Endothelial cell of umbilical vein (primary cell): ENCODE measurements around the gene PKN1. TPM values are rescaled to one million over a fixed set of nuclear protein-coding genes. Genes with fewer than 3 reads are reported as not detected.

Source experiments
- BruUV-seq: library from RNA; stranded (reverse); fragments of 400-500 nt; replicated peaks from 2 replicates; lab custom pipeline; 2021; lab: Mats Ljungman, UMichigan
- CTCF ChIA-PET: fragments of 300-600, 350-600 bp; sonication (Branson Sonifier 250); formaldehyde crosslinking; loops from one replicate; lab custom pipeline; 2021; ENCODE audit warnings: antibody characterized with exemption, inconsistent platforms; lab: Charles Lee
- POLR2A ChIA-PET: fragments of 300-600, 350-600 bp; sonication (Branson Sonifier 250); formaldehyde crosslinking; loops from one replicate; lab custom pipeline; 2021; ENCODE audit warnings: antibody characterized with exemption, inconsistent platforms; lab: Charles Lee
- DNase-seq: peaks from one replicate; pipeline ENCODE4 v3.0.0-alpha.2; 2011; ENCODE audit warnings: low read depth, low spot score
- FAIRE-seq: peaks from 2 replicates; lab custom pipeline; 2011; peaks lifted over from hg19 to GRCh38; lab: Jason Lieb, UNC
- H2AFZ ChIP-seq: 2 replicates; pipeline ENCODE4 v1.6.0; 2012; ENCODE audit warnings: low read depth, low read length, control low read depth, inconsistent platforms
- H3K27ac ChIP-seq: 2 replicates; pipeline ENCODE4 v1.5.1; 2011; ENCODE audit warnings: low read depth, mild to moderate bottlenecking, control low read depth, low read length, moderate library complexity; ENCODE audit not compliant: insufficient read depth
- H3K27me3 ChIP-seq, 2 experiments: 2 replicates each; pipeline versions ENCODE4 v1.6.0 to v1.6.1; 2011; ENCODE audit warnings: low read length in 2 of 2, mixed read lengths in 1 of 2; ENCODE audit not compliant: control insufficient read depth in 2 of 2, insufficient read depth in 2 of 2
- H3K36me3 ChIP-seq, 2 experiments: 2 replicates in 1 of 2; 3 replicates in 1 of 2; pipeline ENCODE4 v1.5.1; 2011; ENCODE audit warnings: low read length in 2 of 2, mild to moderate bottlenecking in 1 of 2, moderate library complexity in 1 of 2; ENCODE audit not compliant: control insufficient read depth in 2 of 2, insufficient read depth in 2 of 2; ENCODE audit errors: extremely low read depth in 1 of 2
- H3K4me1 ChIP-seq: 3 replicates; pipeline ENCODE4 v1.5.1; 2011; ENCODE audit warnings: mild to moderate bottlenecking, low read length; ENCODE audit not compliant: control insufficient read depth, insufficient read depth; ENCODE audit errors: extremely low read depth
- H3K4me2 ChIP-seq: 2 replicates; pipeline ENCODE4 v1.6.1; 2011; ENCODE audit warnings: low read length, control low read depth, mixed read lengths; ENCODE audit not compliant: insufficient read depth
- H3K4me3 ChIP-seq, 3 experiments: fragments of 200-600 bp in 1 of 3; sonication (generic), shearing (Covaris generic) in 1 of 3; replicated peaks in 1 of 3; 2 replicates each; pipeline ENCODE4 v1.5.1; 2011 to 2016; ENCODE audit warnings: control low read depth in 3 of 3, low read length in 3 of 3, mild to moderate bottlenecking in 2 of 3, inconsistent platforms in 1 of 3, low read depth in 1 of 3, moderate library complexity in 1 of 3; ENCODE audit not compliant: insufficient read depth in 1 of 3
- H3K79me2 ChIP-seq: 2 replicates; pipeline ENCODE4 v1.6.0; 2012; ENCODE audit warnings: low read length, inconsistent platforms; ENCODE audit not compliant: control insufficient read depth, insufficient read depth
- H3K9ac ChIP-seq: replicated peaks from 2 replicates; pipeline ENCODE3; 2011; ENCODE audit warnings: low read length, control low read depth; ENCODE audit not compliant: insufficient read depth; ENCODE audit errors: extremely low read depth
- H3K9me1 ChIP-seq: replicated peaks from 3 replicates; pipeline ENCODE4 v1.6.0; 2011; ENCODE audit warnings: mild to moderate bottlenecking, low read length; ENCODE audit not compliant: control insufficient read depth, insufficient read depth; ENCODE audit errors: extremely low read depth
- H3K9me3 ChIP-seq: replicated peaks from 2 replicates; pipeline ENCODE4 v1.5.1; 2012; ENCODE audit warnings: low read length, inconsistent platforms; ENCODE audit not compliant: control insufficient read depth, insufficient read depth
- H4K20me1 ChIP-seq: replicated peaks from 2 replicates; pipeline ENCODE3; 2011; ENCODE audit warnings: mild to moderate bottlenecking, low read length; ENCODE audit not compliant: control insufficient read depth, insufficient read depth; ENCODE audit errors: extremely low read depth
- EZH2 ChIP-seq: IDR thresholded peaks from 2 replicates; pipeline ENCODE4 v1.6.1; 2012; ENCODE audit warnings: borderline replicate concordance, low read depth, mild to moderate bottlenecking, moderate library complexity, low read length, inconsistent platforms; ENCODE audit not compliant: severe bottlenecking
- FOS ChIP-seq: IDR thresholded peaks from 2 replicates; pipeline ENCODE4 v1.6.1; 2011; ENCODE audit warnings: mild to moderate bottlenecking, low read length, moderate library complexity, borderline replicate concordance; ENCODE audit not compliant: insufficient read depth
- GATA2 ChIP-seq: IDR thresholded peaks from 2 replicates; pipeline ENCODE4 v1.7.0; 2011; ENCODE audit warnings: low read depth, mild to moderate bottlenecking, moderate library complexity, mixed read lengths, low read length; ENCODE audit not compliant: insufficient read length, insufficient read depth
- JUN ChIP-seq: IDR thresholded peaks from 2 replicates; pipeline ENCODE4 v1.6.1; 2011; ENCODE audit warnings: borderline replicate concordance, low read depth; ENCODE audit not compliant: insufficient read length, insufficient read depth
- MYC ChIP-seq: IDR thresholded peaks from one replicate; pipeline ENCODE4 v1.6.1; 2011; ENCODE audit warnings: mild to moderate bottlenecking, low read depth, low read length
- POLR2A ChIP-seq: IDR thresholded peaks from 2 replicates; pipeline ENCODE4 v1.6.1; 2012; ENCODE audit warnings: low read depth, mild to moderate bottlenecking, control low read depth, low read length
- POLR2AphosphoS5 ChIP-seq: IDR thresholded peaks from 2 replicates; pipeline ENCODE4 v1.6.1; 2012; ENCODE audit warnings: low read depth, mild to moderate bottlenecking, control low read depth, low read length, moderate library complexity; ENCODE audit not compliant: insufficient read depth
- dilution Hi-C: fragments of 300-500 bp; cut with MboI; formaldehyde crosslinking; loops from one replicate; pipeline ENCODE4 v1.15.0; 2019; ENCODE audit warnings: low sequenced_read_pairs; ENCODE audit not compliant: extremely low pct_ligation_motif_present
- intact Hi-C: fragments of 100-400 bp; cut with micrococcal nuclease; formaldehyde crosslinking; loops from one replicate; pipeline ENCODE4 v1.10.0; 2022
- polyA plus RNA-seq, 4 experiments: library from polyadenylated mRNA; depleted of rRNA in 3 of 4; stranded (reverse) in 3 of 4; unstranded in 1 of 4; fragments of >200 nt; gene quantifications; 2 replicates each; pipeline versions ENCODE4 v1.2.1 to v1.2.3, GENCODE V29; 2011 to 2012; ENCODE audit warnings: missing spikeins in 1 of 4
- total RNA-seq: library from RNA; stranded (reverse); gene quantifications from 2 replicates; pipeline ENCODE4 v1.2.3, GENCODE V29; 2021
- TF ChIP-seq, protein P1 (sequence below): IDR thresholded peaks from 2 replicates; pipeline ENCODE4 v1.6.1; 2011; ENCODE audit not compliant: insufficient read depth, insufficient read length
- TF ChIP-seq, protein P2 (sequence below), 2 donors: IDR thresholded peaks; 1 replicate in 1 of 2; 2 replicates in 1 of 2; pipeline ENCODE4 v1.5.1; 2011; ENCODE audit warnings: low read length in 2 of 2, mild to moderate bottlenecking in 2 of 2, moderate library complexity in 2 of 2, control low read depth in 1 of 2, inconsistent platforms in 1 of 2, low read depth in 1 of 2; ENCODE audit not compliant: insufficient read depth in 1 of 2; ENCODE audit errors: extremely low read depth in 1 of 2

The PKN1 gene
- total and polyA plus RNA-seq, 2 donors (not counting 3 experiments of a cell fraction or from before 2014, with no cell fraction given) = 148 to 302 TPM

- Histone ChIP-seq H3K27me3 (no peaks in the 10 kb centered on the region), H3K79me2 (peaks cover 28% of the 10 kb centered on the region), H3K4me1 (peaks cover 21% of the 10 kb centered on the region), H3K9me3 (no peaks in the 10 kb centered on the region), H4K20me1 (no peaks in the 10 kb centered on the region), H2AFZ (no peak overlapping the region), H3K9me1 (no peaks in the 10 kb centered on the region), H3K4me2 (no peak overlapping the region), H3K9ac (no peak overlapping the region), H3K4me3 (no peak overlapping the region), H3K27ac (no peak overlapping the region), H3K36me3 (peaks cover 12 to 46% of the 10 kb centered on the region in 2 experiments)
- ChIA-PET POLR2A (no interaction called here), CTCF (interaction anchor here (1.6 kb wide), 1 partner anchor 9 kb away, joined by 4 read pairs; no protein-coding TSS in a partner anchor)
- DNase-seq = no peak
- no peak for FAIRE-seq
- intact Hi-C loops (no loop called here), dilution Hi-C loops (no loop called here)
- TF ChIP-seq FOS (no peak), POLR2AphosphoS5 (no peak), GATA2 (no peak), MYC (no peak), EZH2 (no peak), JUN (no peak), POLR2A (no peak)
- TF ChIP-seq, protein P1, sequence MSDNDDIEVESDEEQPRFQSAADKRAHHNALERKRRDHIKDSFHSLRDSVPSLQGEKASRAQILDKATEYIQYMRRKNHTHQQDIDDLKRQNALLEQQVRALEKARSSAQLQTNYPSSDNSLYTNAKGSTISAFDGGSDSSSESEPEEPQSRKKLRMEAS = no peak
- TF ChIP-seq, protein P2, sequence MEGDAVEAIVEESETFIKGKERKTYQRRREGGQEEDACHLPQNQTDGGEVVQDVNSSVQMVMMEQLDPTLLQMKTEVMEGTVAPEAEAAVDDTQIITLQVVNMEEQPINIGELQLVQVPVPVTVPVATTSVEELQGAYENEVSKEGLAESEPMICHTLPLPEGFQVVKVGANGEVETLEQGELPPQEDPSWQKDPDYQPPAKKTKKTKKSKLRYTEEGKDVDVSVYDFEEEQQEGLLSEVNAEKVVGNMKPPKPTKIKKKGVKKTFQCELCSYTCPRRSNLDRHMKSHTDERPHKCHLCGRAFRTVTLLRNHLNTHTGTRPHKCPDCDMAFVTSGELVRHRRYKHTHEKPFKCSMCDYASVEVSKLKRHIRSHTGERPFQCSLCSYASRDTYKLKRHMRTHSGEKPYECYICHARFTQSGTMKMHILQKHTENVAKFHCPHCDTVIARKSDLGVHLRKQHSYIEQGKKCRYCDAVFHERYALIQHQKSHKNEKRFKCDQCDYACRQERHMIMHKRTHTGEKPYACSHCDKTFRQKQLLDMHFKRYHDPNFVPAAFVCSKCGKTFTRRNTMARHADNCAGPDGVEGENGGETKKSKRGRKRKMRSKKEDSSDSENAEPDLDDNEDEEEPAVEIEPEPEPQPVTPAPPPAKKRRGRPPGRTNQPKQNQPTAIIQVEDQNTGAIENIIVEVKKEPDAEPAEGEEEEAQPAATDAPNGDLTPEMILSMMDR (IDR thresholded peaks at IDR 0.05; ENCODE audit: extremely low read depth in 1 of 2, insufficient read depth in 1 of 2, low read depth in 1 of 2, low read length in 2 of 2) = no peak
- BruUV-seq = no TSS peak
Observed at GRCh38 chr19:14442891-14443631, 10.0 kb downstream of the PKN1 start.
